AG04449 (cell line): Measurements from ENCODE around the gene HIPK3.

Experiments used
- CTCF ChIA-PET: fragments of 350-600 bp; formaldehyde crosslinking; extraction: SDS; loops from one replicate; lab custom pipeline; 2021; ENCODE audit warnings: antibody characterized with exemption; lab: Yijun Ruan, JAX
- POLR2A ChIA-PET: fragments of 400-600, 350-600 bp; formaldehyde crosslinking; extraction: SDS; loops from one replicate; lab custom pipeline; 2020; ENCODE audit warnings: antibody characterized with exemption, inconsistent platforms; lab: Yijun Ruan, JAX
- DNase-seq: peaks from one replicate; pipeline ENCODE4 v3.0.0-alpha.2; 2010; ENCODE audit warnings: low read depth, low spot score
- H3K4me3 ChIP-seq: 2 replicates; pipeline ENCODE4 v1.5.1; 2011; ENCODE audit warnings: low read depth, mild to moderate bottlenecking, control low read depth, low read length
- TF ChIP-seq, protein P1 (sequence below): IDR thresholded peaks from one replicate; pipeline ENCODE4 v1.5.1; 2011; ENCODE audit warnings: mild to moderate bottlenecking, moderate library complexity, low read length, control low read depth, inconsistent platforms; ENCODE audit not compliant: insufficient read depth; ENCODE audit errors: missing control alignments

HIPK3 gene

DNA sequence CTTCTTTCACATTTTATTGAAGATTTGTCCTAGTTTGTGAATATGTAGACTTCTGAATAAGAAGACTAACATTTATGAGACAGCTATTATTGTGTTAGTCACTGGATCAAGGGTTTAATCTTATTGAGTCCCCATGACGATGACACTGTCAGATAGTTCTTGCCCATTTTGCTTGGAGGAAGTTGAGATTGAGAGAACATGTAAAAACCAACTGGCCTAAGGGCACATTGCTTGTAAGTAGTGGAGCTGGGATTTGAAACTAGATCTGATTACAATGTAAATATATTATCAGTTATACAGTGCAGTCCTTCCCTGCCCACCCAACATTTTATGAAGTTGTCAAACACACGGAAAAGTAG is 134.7 kb downstream of the HIPK3 start:
- no peak overlapping the region for H3K4me3 ChIP-seq
- POLR2A ChIA-PET, result no interaction called here
- TF ChIP-seq, protein P1, sequence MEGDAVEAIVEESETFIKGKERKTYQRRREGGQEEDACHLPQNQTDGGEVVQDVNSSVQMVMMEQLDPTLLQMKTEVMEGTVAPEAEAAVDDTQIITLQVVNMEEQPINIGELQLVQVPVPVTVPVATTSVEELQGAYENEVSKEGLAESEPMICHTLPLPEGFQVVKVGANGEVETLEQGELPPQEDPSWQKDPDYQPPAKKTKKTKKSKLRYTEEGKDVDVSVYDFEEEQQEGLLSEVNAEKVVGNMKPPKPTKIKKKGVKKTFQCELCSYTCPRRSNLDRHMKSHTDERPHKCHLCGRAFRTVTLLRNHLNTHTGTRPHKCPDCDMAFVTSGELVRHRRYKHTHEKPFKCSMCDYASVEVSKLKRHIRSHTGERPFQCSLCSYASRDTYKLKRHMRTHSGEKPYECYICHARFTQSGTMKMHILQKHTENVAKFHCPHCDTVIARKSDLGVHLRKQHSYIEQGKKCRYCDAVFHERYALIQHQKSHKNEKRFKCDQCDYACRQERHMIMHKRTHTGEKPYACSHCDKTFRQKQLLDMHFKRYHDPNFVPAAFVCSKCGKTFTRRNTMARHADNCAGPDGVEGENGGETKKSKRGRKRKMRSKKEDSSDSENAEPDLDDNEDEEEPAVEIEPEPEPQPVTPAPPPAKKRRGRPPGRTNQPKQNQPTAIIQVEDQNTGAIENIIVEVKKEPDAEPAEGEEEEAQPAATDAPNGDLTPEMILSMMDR, result no peak
- CTCF ChIA-PET, result no interaction called here
- no peak for DNase-seq

- no peak for DNase-seq
- no peak overlapping the region for H3K4me3 ChIP-seq
- CTCF ChIA-PET, result interaction anchor here (1.0 to 1.5 kb wide), 3 partner anchors 25 to 293 kb away, joined by 3 to 4 read pairs (median 3); no protein-coding TSS in a partner anchor
- TF ChIP-seq, protein P1, result no peak
- POLR2A ChIA-PET, result interaction anchor here (0.7 kb wide), 1 partner anchor 11 kb away, joined by 3 read pairs; no protein-coding TSS in a partner anchor
Observed at GRCh38 chr11:33394431-33395109, 137.4 kb downstream of the HIPK3 start.

GRCh38 chr11:33396361-33396760 is 139.2 kb downstream of the HIPK3 start:
- POLR2A ChIA-PET, result no interaction called here
- TF ChIP-seq, protein P1, result no peak
- no peak for DNase-seq
- H3K4me3 ChIP-seq, result no peak overlapping the region
- CTCF ChIA-PET, result interaction anchor here (0.7 kb wide), 1 partner anchor 95 kb away, joined by 3 read pairs; no protein-coding TSS in a partner anchor

DNA sequence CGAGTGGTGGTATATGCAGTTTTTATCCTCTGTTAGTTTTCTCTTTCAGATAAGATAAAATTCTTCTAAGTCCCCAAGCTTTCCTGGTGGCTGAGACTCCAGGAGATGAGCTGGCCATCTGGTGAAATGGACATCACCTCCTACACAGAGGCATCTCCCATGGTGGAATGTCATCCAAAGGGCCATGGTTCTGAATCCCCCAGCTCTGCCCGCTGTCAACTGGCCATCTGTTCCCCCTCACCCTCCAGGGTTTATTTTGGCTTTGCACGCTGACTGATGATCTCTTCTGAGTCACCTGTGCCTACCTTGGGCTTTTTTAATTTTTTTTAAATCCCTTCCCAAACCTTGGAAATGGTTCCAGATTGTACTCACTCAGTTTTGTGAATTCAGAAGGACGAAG is 142.2 kb downstream of the HIPK3 start:
- DNase-seq, result no peak
- H3K4me3 ChIP-seq, result no peak overlapping the region
- TF ChIP-seq, protein P1, result no peak
- POLR2A ChIA-PET, result no interaction called here
- CTCF ChIA-PET, result interaction anchor here (1.0 kb wide), 1 partner anchor 8 kb away, joined by 3 read pairs; no protein-coding TSS in a partner anchor

- ChIA-PET CTCF (interaction anchor here (1.0 to 1.1 kb wide), 2 partner anchors 11 to 52 kb away, joined by 3 read pairs; no protein-coding TSS in a partner anchor), POLR2A (no interaction called here)
- DNase-seq, result no peak
- H3K4me3 ChIP-seq, result no peak overlapping the region
- TF ChIP-seq, protein P1, result no peak
Observed at GRCh38 chr11:33402066-33402465, 144.9 kb downstream of the HIPK3 start.

GRCh38 chr11:33403344-33403743 is 146.2 kb downstream of the HIPK3 start:
- DNase-seq, result no peak
- ChIA-PET POLR2A (no interaction called here), CTCF (no interaction called here)

More at GRCh38 chr11:33403344-33403743, 146.2 kb downstream of the HIPK3 start:
- H3K4me3 ChIP-seq, result no peak overlapping the region
- TF ChIP-seq, protein P1, result no peak
